GM18511 (cell line): ENCODE results near the gene USPL1.

ENCODE experiments used
- ATAC-seq: cut with Tn5 transposase; IDR thresholded peaks from one replicate; pipeline ENCODE4 v1.9.1; 2021; ENCODE audit warnings: mild to moderate bottlenecking, moderate library complexity; ENCODE audit not compliant: unreplicated experiment

The USPL1 gene

GRCh38 chr13:30654430-30654829 lies 36.7 kb downstream of the USPL1 start:
- no peak for ATAC-seq

GRCh38 chr13:30656178-30656577 lies 38.5 kb downstream of the USPL1 start:
- no peak for ATAC-seq

- no peak for ATAC-seq
Observed at GRCh38 chr13:30659980-30660379, 42.3 kb downstream of the USPL1 start.

GRCh38 chr13:30660796-30661195 lies 43.1 kb downstream of the USPL1 start:
- ATAC-seq, result no peak

GRCh38 chr13:30664689-30665275 lies 47.1 kb downstream of the USPL1 start:
- no peak for ATAC-seq

- ATAC-seq, result no peak
Observed at GRCh38 chr13:30665638-30666037, 47.9 kb downstream of the USPL1 start.

GRCh38 chr13:30666113-30666512 lies 48.4 kb downstream of the USPL1 start:
- no peak for ATAC-seq

GRCh38 chr13:30667014-30667413 lies 49.3 kb downstream of the USPL1 start:
- no peak for ATAC-seq

GRCh38 chr13:30668312-30668711 lies 50.6 kb downstream of the USPL1 start:
- ATAC-seq, result no peak

- no peak for ATAC-seq
Observed at GRCh38 chr13:30671271-30671815, 53.6 kb downstream of the USPL1 start.

- ATAC-seq, result peak; percentile 95
Observed at GRCh38 chr13:30673669-30674521, 56.2 kb downstream of the USPL1 start.

GRCh38 chr13:30675717-30676116 lies 58.0 kb downstream of the USPL1 start:
- ATAC-seq, result no peak

GRCh38 chr13:30676672-30677071 lies 59.0 kb downstream of the USPL1 start:
- no peak for ATAC-seq

GRCh38 chr13:30679483-30680330 lies 62.0 kb downstream of the USPL1 start:
- ATAC-seq, result peak; percentile 76

GRCh38 chr13:30681843-30682242 lies 64.1 kb downstream of the USPL1 start:
- ATAC-seq, result no peak

GRCh38 chr13:30685320-30685859 lies 67.7 kb downstream of the USPL1 start:
- no peak for ATAC-seq

GRCh38 chr13:30685987-30686386 lies 68.3 kb downstream of the USPL1 start:
- ATAC-seq, result no peak

- no peak for ATAC-seq
Observed at GRCh38 chr13:30687601-30688000, 69.9 kb downstream of the USPL1 start.

- ATAC-seq, result no peak
Observed at GRCh38 chr13:30689752-30690151, 72.0 kb downstream of the USPL1 start.

GRCh38 chr13:30690282-30691188 lies 72.8 kb downstream of the USPL1 start:
- ATAC-seq, result peak; percentile 96
